ENCODE data around the gene KLHL36. TPM values are rescaled to one million over a fixed set of nuclear protein-coding genes. Genes with fewer than 3 reads are reported as not detected.
A peak's percentile ranks its signal among the peaks of the same experiment; 100 is the strongest.

KLHL36 gene
- total RNA-seq, 1 experiment from 2014 or later, result 36.7 TPM

GRCh38 chr16:84650062-84650991 lies 2.0 kb downstream of the KLHL36 start:
- no peak overlapping the region for H4K8ac ChIP-seq (replicated peaks; ENCODE audit: insufficient read length, low read depth, low read length)
- H3K79me1 ChIP-seq (ENCODE audit: insufficient read depth, low read depth, low read length, poor library complexity, severe bottlenecking), result no peaks in the 10 kb centered on the region
- DNase-seq, result no peak
- no peak overlapping the region for H3K4me2 ChIP-seq (ENCODE audit: insufficient read depth, insufficient read length, low read length)
- H4K5ac ChIP-seq (ENCODE audit: insufficient read length, low read depth, low read length), result no peak overlapping the region
- no peak overlapping the region for H3K23ac ChIP-seq (ENCODE audit: insufficient read length, low read depth, low read length)
- H3K4me3 Mint-ChIP-seq, result peak overlapping the region; percentile 21 to 66; a peak in 2 of 5 replicates
- H3K9me3 Mint-ChIP-seq, result no peaks in the 10 kb centered on the region
- H3K36me3 Mint-ChIP-seq (ENCODE audit: insufficient read depth in 1 of 3, low read depth in 3 of 3), result peaks cover 4 to 24% (median 14%) of the 10 kb centered on the region in 3 experiments
- peaks cover 24% of the 10 kb centered on the region for H3K27me3 Mint-ChIP-seq (ENCODE audit: low read depth)
- H2BK20ac ChIP-seq (ENCODE audit: low read depth, low read length, poor library complexity, severe bottlenecking), result no peak overlapping the region
- no peaks in the 10 kb centered on the region for H4K20me1 ChIP-seq (ENCODE audit: control insufficient read depth, insufficient read depth, insufficient read length)
- H3K14ac ChIP-seq (ENCODE audit: insufficient read depth, low read length), result no peak overlapping the region
- H3K4me1 Mint-ChIP-seq, result peaks cover 4 to 13% of the 10 kb centered on the region in 2 experiments; a peak in 3 of 4 replicates
- H2BK5ac ChIP-seq (ENCODE audit: insufficient read length, low read length), result no peak overlapping the region
- H3K27ac ChIP-seq (ENCODE audit: insufficient read length, low read depth, low read length), result no peak overlapping the region
- no peak overlapping the region for H2BK15ac ChIP-seq (ENCODE audit: low read depth, low read length)
- H3K18ac ChIP-seq (ENCODE audit: insufficient read length, low read depth, low read length), result no peak overlapping the region
- no peak overlapping the region for H2AFZ ChIP-seq (ENCODE audit: low read length)
- peaks cover 5% of the 10 kb centered on the region for H3K23me2 ChIP-seq (ENCODE audit: insufficient read length, low read depth, low read length, poor library complexity, severe bottlenecking)
- H3K79me2 ChIP-seq (ENCODE audit: insufficient read depth, low read length), result no peaks in the 10 kb centered on the region; the same call in 1 of the 2 replicates
- H3K56ac ChIP-seq (ENCODE audit: insufficient read length, low read depth, low read length), result no peak overlapping the region
- no peak overlapping the region for H3K27ac Mint-ChIP-seq
- no peak overlapping the region for H2BK120ac ChIP-seq (ENCODE audit: low read depth, low read length, poor library complexity, severe bottlenecking)
- H4K91ac ChIP-seq (ENCODE audit: insufficient read length, low read depth, low read length), result no peak overlapping the region
- no peak overlapping the region for H3T11ph ChIP-seq (ENCODE audit: low read length)
- H3K27me3 ChIP-seq (ENCODE audit: insufficient read depth, low read length), result no peaks in the 10 kb centered on the region
- H3K4me1 ChIP-seq (ENCODE audit: insufficient read depth, low read length), result no peaks in the 10 kb centered on the region
- no peak overlapping the region for H3K4ac ChIP-seq (ENCODE audit: low read depth, low read length)
- TF ChIP-seq, protein P1, sequence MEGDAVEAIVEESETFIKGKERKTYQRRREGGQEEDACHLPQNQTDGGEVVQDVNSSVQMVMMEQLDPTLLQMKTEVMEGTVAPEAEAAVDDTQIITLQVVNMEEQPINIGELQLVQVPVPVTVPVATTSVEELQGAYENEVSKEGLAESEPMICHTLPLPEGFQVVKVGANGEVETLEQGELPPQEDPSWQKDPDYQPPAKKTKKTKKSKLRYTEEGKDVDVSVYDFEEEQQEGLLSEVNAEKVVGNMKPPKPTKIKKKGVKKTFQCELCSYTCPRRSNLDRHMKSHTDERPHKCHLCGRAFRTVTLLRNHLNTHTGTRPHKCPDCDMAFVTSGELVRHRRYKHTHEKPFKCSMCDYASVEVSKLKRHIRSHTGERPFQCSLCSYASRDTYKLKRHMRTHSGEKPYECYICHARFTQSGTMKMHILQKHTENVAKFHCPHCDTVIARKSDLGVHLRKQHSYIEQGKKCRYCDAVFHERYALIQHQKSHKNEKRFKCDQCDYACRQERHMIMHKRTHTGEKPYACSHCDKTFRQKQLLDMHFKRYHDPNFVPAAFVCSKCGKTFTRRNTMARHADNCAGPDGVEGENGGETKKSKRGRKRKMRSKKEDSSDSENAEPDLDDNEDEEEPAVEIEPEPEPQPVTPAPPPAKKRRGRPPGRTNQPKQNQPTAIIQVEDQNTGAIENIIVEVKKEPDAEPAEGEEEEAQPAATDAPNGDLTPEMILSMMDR (conservative IDR thresholded peaks at IDR 0.05), result no peak
- no CpG with 5 or more reads among the region's 20 CpGs for WGBS (ENCODE audit: extremely low coverage, insufficient read length, low lambda C conversion rate)
- H3K9me3 ChIP-seq (ENCODE audit: control insufficient read depth, low read depth, low read length), result no peaks in the 10 kb centered on the region
- no peak overlapping the region for H2BK12ac ChIP-seq (ENCODE audit: insufficient read length, low read depth, low read length)
- no peak overlapping the region for H2AK5ac ChIP-seq (ENCODE audit: insufficient read length, low read length)
- no peak overlapping the region for H3K9ac ChIP-seq (ENCODE audit: extremely low read depth, insufficient read length, low read length)
